ENCODE data around the gene MGRN1. TPM values are rescaled to one million over a fixed set of nuclear protein-coding genes. Genes with fewer than 3 reads are reported as not detected.

MGRN1 gene
- total and polyA plus RNA-seq, 3 donors from 2014 or later, result 34.7 to 91.1 (median 89.7) TPM

DNA sequence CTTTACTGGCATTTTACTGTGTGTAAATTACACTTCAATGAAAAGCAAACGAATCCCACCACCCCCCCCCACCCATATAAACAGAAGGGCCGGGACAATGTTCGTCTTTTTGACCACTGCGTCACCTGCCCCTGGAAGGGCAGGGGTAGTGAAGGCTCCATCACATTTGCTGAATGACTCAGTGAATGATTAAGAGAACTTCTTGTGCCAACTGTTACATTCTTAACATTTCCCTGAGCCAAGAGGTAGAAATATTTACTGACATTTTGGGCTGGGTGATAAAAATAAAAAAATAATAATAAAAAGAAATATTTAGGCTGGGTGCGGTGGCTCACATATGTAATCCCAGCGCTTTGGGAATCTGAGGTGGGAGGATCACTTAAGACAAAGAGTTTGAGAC is 44.4 kb upstream of the MGRN1 start:
- Histone ChIP-seq H3K4me3 (no peak overlapping the region), H3K4me1 (no peaks in the 10 kb centered on the region), H3K9me3 (no peaks in the 10 kb centered on the region), H3K27me3 (no peaks in the 10 kb centered on the region), H3K36me3 (ENCODE audit: low read depth, missing control alignments) (no peaks in the 10 kb centered on the region), H3K27ac (no peak overlapping the region)
- intact Hi-C loops (cut with DNase I; ENCODE audit: low total_unique reads), result no loop called here
- no peak for DNase-seq
- TF ChIP-seq, protein P1, sequence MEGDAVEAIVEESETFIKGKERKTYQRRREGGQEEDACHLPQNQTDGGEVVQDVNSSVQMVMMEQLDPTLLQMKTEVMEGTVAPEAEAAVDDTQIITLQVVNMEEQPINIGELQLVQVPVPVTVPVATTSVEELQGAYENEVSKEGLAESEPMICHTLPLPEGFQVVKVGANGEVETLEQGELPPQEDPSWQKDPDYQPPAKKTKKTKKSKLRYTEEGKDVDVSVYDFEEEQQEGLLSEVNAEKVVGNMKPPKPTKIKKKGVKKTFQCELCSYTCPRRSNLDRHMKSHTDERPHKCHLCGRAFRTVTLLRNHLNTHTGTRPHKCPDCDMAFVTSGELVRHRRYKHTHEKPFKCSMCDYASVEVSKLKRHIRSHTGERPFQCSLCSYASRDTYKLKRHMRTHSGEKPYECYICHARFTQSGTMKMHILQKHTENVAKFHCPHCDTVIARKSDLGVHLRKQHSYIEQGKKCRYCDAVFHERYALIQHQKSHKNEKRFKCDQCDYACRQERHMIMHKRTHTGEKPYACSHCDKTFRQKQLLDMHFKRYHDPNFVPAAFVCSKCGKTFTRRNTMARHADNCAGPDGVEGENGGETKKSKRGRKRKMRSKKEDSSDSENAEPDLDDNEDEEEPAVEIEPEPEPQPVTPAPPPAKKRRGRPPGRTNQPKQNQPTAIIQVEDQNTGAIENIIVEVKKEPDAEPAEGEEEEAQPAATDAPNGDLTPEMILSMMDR (IDR thresholded peaks at IDR 0.05), result no peak
- no peak for TF ChIP-seq POLR2A (IDR thresholded peaks at IDR 0.05)
- WGBS, 2 donors, result 69 to 71% methylated on average over 6 of the region's 6 CpGs

DNA sequence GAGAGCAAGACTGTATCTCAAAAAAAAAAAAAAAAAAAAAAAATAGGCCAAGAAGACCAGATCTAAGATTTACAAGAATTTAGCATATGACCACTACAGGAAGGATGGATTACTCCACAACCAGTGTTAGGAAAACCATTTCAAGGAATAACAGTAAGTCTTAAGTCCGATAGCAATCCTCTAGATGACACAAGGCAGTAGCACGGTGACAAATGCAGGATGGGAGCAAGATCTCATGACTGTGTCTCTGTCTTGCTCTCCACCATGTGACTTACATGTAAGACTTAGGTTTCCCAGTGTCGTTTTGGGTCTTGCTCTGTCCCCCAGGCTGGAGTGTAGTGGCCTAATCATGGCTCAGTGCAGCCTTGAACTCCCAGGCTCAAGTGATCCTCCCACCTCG is 40.7 kb upstream of the MGRN1 start:
- Histone ChIP-seq H3K27me3 (no peaks in the 10 kb centered on the region), H3K27ac (no peak overlapping the region), H3K36me3 (ENCODE audit: low read depth, missing control alignments) (no peaks in the 10 kb centered on the region), H3K4me1 (no peaks in the 10 kb centered on the region), H3K9me3 (no peaks in the 10 kb centered on the region), H3K4me3 (no peak overlapping the region)
- no peak for DNase-seq
- WGBS, 2 donors, result 88 to 94% methylated on average over 4 of the region's 4 CpGs
- intact Hi-C loops (cut with DNase I; ENCODE audit: low total_unique reads), result no loop called here
- TF ChIP-seq POLR2A (IDR thresholded peaks at IDR 0.05), result no peak
- TF ChIP-seq, protein P1 (IDR thresholded peaks at IDR 0.05), result no peak

DNA sequence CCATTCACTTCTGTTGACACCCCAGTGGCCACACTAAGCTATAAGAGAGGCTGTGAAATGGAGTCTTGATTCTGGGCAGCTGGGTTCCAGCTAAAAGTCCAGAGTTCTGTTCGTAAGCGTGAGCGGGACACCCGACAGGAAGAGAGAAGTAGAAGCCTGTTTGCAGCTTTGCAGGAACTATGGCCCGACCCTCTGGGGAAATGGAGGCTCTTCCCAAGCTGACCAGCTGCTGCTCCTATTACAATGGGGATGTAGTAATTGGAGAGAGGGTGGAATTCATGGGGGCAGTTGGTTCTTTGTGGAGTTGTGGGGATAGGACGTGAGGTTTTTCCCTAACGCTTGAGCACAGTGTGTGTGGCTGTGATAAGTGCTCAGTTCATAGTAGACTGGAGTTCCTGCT is 38.3 kb upstream of the MGRN1 start:
- no peaks in the 10 kb centered on the region for H3K36me3 ChIP-seq (ENCODE audit: low read depth, missing control alignments)
- DNase-seq, result no peak
- H3K4me3 ChIP-seq, result no peak overlapping the region
- intact Hi-C loops (cut with DNase I; ENCODE audit: low total_unique reads), result no loop called here
- no peaks in the 10 kb centered on the region for H3K4me1 ChIP-seq
- H3K9me3 ChIP-seq, result no peaks in the 10 kb centered on the region
- TF ChIP-seq POLR2A (IDR thresholded peaks at IDR 0.05), result no peak
- TF ChIP-seq, protein P1 (IDR thresholded peaks at IDR 0.05), result no peak
- 66 to 75% methylated on average over 7 of the region's 7 CpGs for WGBS, 2 donors
- H3K27me3 ChIP-seq, result no peaks in the 10 kb centered on the region
- H3K27ac ChIP-seq, result no peak overlapping the region

DNA sequence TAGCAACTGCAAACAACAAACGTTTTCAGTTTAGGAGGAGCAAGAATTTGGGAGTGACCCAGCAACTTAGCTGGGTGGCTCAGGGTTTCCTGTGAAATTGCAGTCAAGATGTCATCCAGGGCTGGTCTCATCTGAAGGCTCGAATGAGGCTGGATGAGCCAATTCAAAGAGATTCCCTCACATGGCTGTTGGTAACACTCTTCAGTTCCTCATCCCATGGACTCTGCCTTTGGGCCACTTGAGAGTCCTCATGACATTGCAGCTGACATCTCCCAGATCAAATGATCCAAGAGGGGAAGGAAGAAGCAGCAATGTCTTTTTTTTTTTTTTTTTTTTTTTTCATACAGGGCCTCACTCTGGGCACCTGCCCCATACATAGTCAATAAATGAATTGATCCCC is 36.2 kb upstream of the MGRN1 start:
- WGBS, 2 donors, result 77 to 80% methylated on average over 2 of the region's 2 CpGs
- H3K36me3 ChIP-seq (ENCODE audit: low read depth, missing control alignments), result no peaks in the 10 kb centered on the region
- H3K9me3 ChIP-seq, result no peaks in the 10 kb centered on the region
- no peak for DNase-seq
- TF ChIP-seq, protein P1 (IDR thresholded peaks at IDR 0.05), result no peak
- no peak for TF ChIP-seq POLR2A (IDR thresholded peaks at IDR 0.05)
- peaks cover 6% of the 10 kb centered on the region for H3K4me1 ChIP-seq
- no peak overlapping the region for H3K27ac ChIP-seq
- intact Hi-C loops (cut with DNase I; ENCODE audit: low total_unique reads), result no loop called here
- H3K4me3 ChIP-seq, result no peak overlapping the region
- no peaks in the 10 kb centered on the region for H3K27me3 ChIP-seq

DNA sequence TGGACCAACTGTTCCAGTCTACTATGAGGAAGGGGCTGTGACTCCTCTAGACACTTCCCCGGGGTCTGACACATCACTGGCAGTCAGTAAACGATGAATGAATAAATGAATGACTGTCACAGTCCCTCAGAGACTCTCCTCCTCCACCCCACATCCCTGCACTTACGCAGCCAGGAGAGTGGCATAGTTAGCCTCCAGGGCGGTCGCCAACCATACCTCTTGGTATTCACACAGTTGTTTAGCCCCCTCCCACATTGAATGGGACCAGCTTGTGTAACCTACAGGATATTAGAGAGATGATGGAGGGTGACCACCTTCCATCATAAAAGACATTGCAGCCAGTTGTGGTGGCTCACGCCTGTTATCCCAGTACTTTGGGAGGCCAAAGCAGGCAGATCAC is 35.7 kb upstream of the MGRN1 start:
- 97 to 98% methylated on average over 4 to 6 of the region's 6 CpGs for WGBS, 2 donors
- peaks cover 6% of the 10 kb centered on the region for H3K4me1 ChIP-seq
- H3K27me3 ChIP-seq, result no peaks in the 10 kb centered on the region
- no peak for DNase-seq
- H3K9me3 ChIP-seq, result no peaks in the 10 kb centered on the region
- TF ChIP-seq POLR2A (IDR thresholded peaks at IDR 0.05), result no peak
- TF ChIP-seq, protein P1 (IDR thresholded peaks at IDR 0.05), result no peak
- H3K4me3 ChIP-seq, result no peak overlapping the region
- no peaks in the 10 kb centered on the region for H3K36me3 ChIP-seq (ENCODE audit: low read depth, missing control alignments)
- intact Hi-C loops (cut with DNase I; ENCODE audit: low total_unique reads), result no loop called here
- no peak overlapping the region for H3K27ac ChIP-seq

Measured in testis (tissue), 3 donors.